ENCODE data around the gene CRISPLD2.

Gene CRISPLD2, protein sequence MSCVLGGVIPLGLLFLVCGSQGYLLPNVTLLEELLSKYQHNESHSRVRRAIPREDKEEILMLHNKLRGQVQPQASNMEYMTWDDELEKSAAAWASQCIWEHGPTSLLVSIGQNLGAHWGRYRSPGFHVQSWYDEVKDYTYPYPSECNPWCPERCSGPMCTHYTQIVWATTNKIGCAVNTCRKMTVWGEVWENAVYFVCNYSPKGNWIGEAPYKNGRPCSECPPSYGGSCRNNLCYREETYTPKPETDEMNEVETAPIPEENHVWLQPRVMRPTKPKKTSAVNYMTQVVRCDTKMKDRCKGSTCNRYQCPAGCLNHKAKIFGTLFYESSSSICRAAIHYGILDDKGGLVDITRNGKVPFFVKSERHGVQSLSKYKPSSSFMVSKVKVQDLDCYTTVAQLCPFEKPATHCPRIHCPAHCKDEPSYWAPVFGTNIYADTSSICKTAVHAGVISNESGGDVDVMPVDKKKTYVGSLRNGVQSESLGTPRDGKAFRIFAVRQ

DNA sequence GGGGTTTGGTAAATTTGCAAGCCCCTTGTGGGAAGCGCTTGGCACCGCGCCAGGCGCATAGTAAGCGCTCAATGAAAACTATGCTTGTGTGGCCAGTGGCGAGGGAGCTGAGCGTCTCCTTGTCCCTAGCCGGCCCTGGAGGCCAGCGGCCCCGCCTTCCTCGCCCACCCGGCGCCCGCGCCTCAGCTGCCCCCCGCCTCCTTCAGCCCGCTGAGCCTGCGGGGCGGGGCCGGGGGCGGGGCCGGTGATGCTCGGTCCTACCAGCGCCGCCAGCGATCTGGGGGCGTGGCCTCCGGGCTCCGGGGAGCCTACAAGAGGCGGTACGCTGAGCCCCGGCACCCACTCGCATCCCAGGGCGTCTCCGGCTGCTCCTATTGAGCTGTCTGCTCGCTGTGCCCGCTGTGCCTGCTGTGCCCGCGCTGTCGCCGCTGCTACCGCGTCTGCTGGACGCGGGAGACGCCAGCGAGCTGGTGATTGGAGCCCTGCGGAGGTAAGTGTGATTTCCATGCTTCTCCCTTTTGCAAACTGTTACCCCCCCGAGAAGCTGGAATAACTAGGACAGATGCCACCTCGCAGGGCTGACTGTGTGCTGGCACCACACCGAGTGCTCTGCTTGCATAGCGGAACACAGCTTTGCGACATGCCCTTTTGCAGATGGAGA lies at the start of gene CRISPLD2:
Gene CRISPLD2, plus strand, starts transcription at position 342 of the 661 bp plus-strand sequence. CDS start 18,511 bp downstream, outside the sequence.
- peak; percentile 69 for DNase-seq (ENCODE audit: low read depth in 2 of 2)

- no peak for DNase-seq (ENCODE audit: low read depth in 2 of 2)
Observed at GRCh38 chr16:84773312-84773711, 46.5 kb upstream of the CRISPLD2 start.

- DNase-seq (ENCODE audit: low read depth in 2 of 2), result no peak
Observed at GRCh38 chr16:84774810-84775209, 45.0 kb upstream of the CRISPLD2 start.

DNA sequence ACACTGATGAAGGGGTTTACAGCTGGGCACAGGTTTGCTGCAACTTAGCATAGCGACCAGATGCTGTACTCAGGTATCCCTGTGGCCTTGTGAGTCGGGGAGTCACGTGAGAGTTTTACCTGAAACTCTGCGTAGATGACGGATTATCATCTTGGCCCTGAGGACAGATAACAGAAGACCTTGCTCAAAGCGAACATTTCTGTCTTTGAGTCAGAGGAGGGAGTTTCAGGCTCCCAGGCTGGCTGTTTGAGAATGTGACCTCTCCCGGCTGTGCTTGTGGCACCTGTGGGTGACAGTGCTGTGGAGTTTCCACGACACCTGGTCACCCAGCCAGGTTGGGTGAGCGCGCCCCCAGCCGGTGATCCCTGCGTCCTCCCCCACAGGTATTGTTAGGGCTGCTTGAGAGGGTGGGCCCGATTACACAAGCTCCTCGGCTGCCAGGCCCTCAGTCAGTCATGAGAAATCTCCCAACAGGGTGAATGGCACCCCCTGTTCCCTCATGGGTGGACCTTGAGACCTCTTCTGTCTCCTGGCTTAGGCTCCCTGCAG lies 44.4 kb upstream of the CRISPLD2 start:
- no peak for DNase-seq (ENCODE audit: low read depth in 2 of 2)

DNA sequence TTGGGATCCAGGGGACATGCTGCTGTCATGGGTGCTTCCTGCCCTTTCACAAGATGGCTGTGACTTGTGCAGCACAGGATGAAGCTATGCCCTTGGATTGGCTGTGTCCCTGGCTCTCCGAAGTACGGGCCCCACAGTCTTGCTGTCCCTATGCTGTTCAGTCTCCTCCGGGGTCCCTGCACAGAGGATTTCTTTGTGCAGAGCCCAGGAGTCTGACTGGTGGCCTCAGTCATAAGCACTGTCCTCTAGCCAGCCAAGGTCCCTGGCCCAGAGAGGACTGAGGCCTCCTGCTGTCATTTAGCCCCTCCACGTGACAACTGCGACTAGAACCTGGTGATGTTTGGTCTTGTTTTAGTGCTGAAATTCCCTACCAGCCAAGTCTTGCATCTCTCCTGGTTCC lies 42.4 kb upstream of the CRISPLD2 start:
- DNase-seq (ENCODE audit: low read depth in 2 of 2), result no peak

- DNase-seq (ENCODE audit: low read depth in 2 of 2), result no peak
Observed at GRCh38 chr16:84778720-84779119, 41.1 kb upstream of the CRISPLD2 start.

DNA sequence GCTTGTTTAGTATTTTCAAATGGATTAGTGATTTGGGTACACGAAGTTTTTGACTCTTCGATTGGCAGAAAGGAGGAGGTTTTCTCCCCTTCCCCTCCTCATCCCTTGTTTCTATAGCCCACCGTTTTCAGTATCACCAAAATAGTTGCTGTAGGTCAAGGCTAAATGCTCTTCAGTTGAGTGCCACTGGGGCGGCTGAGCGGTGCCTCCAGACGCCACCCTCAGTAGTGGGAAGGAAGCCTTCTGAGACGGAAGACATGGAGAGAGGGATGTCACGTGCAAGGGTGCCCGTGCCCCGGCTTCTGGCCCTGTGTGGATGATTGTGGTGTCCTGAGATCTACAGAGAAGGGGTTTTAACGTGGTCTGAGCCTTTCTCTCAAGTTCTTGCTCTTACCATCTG lies 39.7 kb upstream of the CRISPLD2 start:
- no peak for DNase-seq (ENCODE audit: low read depth in 2 of 2)

DNA sequence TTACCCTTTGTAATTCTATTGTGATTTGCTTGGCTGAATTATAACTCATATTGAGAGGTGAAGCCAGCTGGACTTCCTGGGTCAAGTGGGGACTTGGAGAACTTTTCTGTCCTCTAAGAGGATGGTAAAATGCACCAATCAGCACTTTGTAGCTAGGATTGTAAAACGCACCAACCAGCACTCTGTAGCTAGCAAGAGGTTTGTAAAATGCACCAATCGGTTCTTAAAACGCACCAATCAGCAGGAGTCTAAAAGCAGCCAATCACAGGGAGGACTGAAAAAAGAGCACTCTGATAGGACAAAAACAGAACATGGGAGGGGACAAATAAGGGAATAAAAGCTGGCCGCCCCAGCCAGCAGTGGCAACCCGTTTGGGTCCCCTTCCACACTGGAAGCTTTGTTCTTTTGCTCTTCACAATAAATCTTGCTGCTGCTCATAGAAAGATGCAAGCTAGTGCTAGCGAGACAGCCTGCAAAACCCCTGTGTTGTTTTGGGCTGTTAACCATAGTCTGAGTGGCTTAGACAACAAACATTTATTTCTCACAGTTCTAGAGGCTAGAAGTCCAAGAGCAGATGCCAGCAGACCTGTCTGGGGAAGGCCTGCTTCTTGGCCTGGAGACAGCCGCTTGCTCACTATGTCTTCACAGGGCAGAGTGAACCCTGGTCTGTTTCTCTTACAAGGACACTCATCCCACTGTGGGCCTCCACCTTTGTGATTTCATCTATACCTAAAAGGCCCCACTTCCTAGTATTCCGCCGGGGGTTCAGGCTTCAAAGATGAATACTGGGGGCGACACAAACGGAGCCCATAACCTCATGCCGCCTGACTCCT lies 39.0 kb upstream of the CRISPLD2 start:
- DNase-seq (ENCODE audit: low read depth in 2 of 2), result no peak

DNA sequence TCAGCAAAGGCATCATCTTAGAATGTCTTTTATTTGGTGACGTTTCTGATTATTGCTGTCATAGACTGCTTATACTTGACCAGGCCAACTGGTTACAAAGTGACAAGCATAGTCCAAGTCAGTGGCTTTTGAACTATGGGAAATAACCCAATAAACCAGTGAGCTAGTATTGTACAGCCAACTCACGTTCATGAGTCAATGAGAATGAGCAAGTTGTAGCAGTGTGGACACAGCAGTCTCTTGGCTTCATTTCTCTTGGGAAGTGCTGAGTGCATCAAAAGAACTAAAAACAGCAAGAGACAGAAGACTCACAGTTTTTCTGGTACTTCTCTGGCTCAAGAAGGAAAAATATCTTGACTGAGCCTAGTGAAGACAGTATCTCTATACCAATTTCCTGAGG lies 36.9 kb upstream of the CRISPLD2 start:
- DNase-seq (ENCODE audit: low read depth in 2 of 2), result no peak

DNA sequence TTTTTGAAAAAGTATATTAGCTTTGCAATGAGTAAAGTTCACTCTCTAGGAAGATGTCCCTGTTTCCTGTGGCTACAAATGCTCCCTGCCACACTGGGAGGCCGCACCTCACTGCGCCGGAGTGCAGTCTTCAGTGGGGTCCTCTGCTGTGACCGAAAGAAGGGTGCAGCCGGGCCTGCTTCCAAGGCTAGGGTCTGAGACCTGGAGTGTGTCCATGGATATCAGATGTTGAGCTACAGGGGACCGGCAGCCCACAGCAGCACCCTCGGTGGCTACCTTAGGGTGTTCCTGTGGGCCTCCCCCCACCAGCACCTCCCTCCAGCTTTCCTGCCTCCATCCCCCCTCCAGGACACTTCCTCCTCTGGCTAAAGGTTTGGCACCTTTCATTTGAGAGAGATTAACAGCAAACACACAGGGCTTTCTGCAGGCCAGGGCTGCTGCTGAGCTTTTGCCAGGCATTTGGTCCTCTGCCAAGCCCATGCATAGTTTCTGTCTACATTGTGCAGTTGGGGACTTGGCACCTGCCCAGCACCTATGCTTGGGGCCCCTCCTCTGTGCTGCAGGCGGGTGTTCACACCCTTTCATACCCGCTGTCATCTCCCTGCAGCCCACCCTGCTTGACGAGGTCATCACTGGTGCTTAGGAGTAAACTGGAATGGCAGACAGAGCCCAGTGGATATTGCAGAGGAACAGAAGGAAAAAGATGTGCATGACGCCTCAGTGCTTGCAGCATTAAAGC lies 33.8 kb upstream of the CRISPLD2 start:
- DNase-seq (ENCODE audit: low read depth in 2 of 2), result no peak

DNA sequence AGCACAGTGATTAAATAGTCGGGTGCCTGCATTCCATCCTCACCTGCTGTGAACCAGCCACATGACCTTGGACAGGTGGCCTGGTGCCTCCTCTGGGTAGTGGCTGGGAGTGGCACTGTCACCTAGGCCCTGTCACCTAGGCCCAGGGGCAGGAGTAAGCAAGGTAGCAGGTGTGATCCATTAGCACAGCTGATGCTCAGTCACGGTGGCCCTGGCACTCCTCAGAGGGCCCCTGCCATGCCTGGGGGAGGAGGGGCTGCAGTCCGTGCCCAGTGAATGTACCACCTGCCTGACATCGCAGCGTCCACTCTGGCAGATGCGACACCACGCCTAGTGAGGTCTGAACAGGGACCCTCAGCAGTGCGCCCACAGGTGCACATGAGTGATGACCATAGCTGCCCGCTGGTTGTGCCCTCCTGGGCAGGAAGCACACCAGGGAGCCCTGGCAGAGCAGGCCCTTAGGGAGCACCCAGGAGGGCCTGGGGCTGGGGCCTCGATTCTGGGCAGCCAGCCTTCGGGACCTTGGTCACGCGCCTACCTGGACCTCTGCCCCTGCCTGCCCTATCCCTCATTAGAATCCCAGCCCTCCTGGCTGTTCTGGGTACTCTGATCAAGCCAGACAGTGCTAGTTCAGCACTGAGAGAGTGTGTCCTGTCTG lies 33.1 kb upstream of the CRISPLD2 start:
- no peak for DNase-seq (ENCODE audit: low read depth in 2 of 2)

DNA sequence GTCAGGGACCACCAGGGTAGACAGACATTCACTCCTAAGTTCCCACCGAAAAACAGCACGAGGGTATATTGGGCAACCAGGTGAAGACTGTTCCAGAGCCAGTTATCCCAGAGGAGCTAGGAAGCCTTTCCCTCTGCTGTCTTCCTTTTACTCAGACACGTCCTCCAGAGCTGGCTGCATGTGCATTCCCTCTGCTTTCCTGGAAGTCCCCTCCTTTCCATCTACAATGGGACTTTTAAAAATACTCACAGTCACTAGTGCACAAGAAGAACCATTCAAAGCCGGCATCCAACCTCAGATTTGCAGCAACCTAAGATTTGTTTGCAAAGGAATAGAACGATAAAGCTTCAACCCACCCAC lies 32.5 kb upstream of the CRISPLD2 start:
- no peak for DNase-seq (ENCODE audit: low read depth in 2 of 2)

DNA sequence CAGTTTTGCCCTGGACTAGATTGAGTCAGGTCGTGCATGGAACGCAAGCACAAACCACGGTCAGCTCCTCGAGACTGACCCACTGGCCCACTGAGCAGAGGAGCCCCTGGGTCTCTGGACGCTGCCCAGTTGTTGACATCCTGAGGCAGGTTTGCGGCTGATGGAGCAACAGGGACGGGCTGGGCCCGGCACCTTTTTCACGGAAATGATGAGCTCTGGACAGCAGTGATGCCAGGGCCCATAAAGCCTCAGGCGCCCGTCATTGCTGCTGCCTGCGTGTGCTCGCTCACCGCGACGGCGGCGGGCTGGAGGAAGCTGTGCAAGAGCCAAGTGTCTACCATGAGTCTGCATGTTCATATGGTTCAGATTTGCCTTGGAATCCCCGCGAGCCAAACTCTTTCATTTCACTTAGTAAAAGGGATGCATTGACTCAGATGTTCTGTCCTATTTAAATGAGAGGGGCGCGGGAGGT lies 30.8 kb upstream of the CRISPLD2 start:
- no peak for DNase-seq (ENCODE audit: low read depth in 2 of 2)

- DNase-seq (ENCODE audit: low read depth in 2 of 2), result no peak
Observed at GRCh38 chr16:84789431-84789830, 30.4 kb upstream of the CRISPLD2 start.

GRCh38 chr16:84790301-84790700 lies 29.5 kb upstream of the CRISPLD2 start:
- no peak for DNase-seq (ENCODE audit: low read depth in 2 of 2)

DNA sequence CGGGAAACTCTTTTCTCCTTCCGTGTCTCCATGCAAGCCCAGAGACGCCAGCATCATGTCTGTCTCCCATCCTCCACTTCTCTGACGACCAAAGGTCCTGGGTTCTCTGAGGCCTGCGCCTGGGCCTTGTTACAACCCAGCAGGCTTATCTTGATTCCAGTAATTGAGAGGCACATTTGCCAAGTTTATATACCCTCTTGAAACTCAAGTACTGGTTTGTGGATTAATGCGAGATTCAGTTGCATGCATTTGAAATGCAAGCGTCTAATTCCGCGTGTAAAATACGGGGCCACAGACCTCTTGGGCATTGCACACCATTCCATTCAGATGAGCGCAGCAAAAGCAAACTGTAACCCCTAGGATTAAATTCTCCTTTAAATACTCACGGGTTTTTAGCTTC lies 28.7 kb upstream of the CRISPLD2 start:
- no peak for DNase-seq (ENCODE audit: low read depth in 2 of 2)

DNA sequence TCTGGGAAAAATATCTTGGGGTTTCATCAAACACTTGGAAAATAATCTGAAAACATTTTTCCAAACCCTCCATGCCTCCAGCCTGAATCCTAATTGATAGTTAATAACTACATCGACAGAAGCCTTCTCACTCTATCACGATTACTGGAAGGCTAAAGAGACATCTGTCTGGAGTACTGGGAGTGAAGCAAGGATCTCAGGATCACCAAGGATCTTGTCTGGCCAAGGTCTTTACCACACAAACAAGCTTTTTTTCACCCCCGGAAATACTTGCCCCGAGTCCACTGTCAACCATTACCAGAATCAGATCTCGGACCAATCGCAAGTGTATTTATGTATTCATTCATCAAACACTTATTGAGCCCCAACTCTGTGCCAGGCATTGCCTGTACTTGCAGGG lies 28.3 kb upstream of the CRISPLD2 start:
- DNase-seq (ENCODE audit: low read depth in 2 of 2), result no peak

DNA sequence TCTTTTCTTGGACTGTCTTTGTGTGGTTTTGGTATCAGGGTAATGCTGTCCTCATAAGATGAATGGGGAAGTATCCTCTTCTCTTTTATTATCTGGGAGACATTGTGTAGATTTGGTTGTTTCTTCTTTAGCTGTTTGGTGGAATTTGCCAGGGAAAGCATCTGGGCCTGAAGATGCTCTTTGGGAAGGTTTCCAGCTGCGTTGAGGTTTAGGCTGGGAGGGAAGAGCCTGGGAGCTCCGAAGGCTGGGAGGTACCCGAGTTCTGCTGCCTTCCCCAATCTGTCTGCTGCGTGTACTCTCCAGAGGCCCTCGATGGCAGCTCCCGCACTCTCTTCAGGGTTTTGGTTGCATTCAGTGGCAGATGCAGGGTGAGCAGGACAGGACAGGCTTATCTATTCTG lies 25.6 kb upstream of the CRISPLD2 start:
- DNase-seq (ENCODE audit: low read depth in 2 of 2), result no peak

GRCh38 chr16:84794626-84795025 lies 25.2 kb upstream of the CRISPLD2 start:
- DNase-seq (ENCODE audit: low read depth in 2 of 2), result no peak

DNA sequence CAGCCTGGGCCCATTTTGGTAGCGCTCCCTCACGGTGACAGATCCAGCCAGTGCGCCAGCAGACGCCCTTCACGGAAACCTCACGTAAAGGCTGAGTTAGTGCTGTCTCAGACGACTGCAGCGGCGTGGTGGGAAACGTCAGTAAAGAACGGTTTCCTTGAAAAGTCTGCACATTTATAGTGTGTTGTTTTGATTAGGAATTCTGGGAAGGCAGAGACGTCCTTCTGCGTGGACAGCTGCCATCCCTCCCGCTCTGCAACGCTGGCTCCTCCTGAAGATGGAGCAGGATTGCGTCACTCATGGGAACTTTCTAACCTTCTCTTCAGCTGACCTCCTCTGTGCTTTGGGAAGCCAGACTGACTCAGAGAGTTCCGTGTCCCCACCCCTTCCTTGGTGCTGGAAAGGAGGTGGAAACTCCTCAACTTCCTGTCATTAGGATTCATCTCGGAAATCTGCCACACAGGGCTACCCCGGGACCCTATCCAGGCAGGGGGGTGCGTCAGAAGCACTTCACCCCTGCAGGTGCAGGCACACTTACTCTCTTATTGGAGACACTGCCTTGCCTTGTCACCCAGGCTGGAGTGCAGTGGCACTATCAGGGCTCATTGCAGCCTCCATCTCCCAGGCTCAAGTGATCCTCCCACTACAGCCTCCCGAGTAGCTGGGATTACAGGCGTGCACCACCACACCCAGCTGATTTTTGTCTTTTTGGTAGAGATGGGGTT lies 24.3 kb upstream of the CRISPLD2 start:
- no peak for DNase-seq (ENCODE audit: low read depth in 2 of 2)
